ENCODE measurements around the gene CCAR1.
"Not testable (repeated sequence)": the region's sequence is repeated elsewhere in the genome, so short reads cannot be mapped to it uniquely, and the experiment has no call there.

CCAR1 gene

GRCh38 chr10:68756246-68756645 lies 35.2 kb downstream of the CCAR1 start:
- Histone ChIP-seq H3K36me3 (ENCODE audit: control insufficient read depth, insufficient read depth, low read length) (peaks cover 78% of the 10 kb centered on the region), H3K27ac (ENCODE audit: insufficient read depth, low read length, poor library complexity, severe bottlenecking) (no peak overlapping the region), H3K9me3 (ENCODE audit: control insufficient read depth, low read length) (no peaks in the 10 kb centered on the region), H3K27me3 (replicated peaks; ENCODE audit: control insufficient read depth, insufficient read depth, low read length, poor library complexity, severe bottlenecking) (no peaks in the 10 kb centered on the region), H3K4me3 (ENCODE audit: insufficient read depth, low read depth, low read length, poor library complexity, severe bottlenecking) (no peak overlapping the region), H3K4me1 (ENCODE audit: control insufficient read depth, insufficient read depth, low read length, poor library complexity, severe bottlenecking) (no peaks in the 10 kb centered on the region)
- DNase-seq = no peak

GRCh38 chr10:68756766-68757165 lies 35.7 kb downstream of the CCAR1 start:
- Histone ChIP-seq H3K27me3 (replicated peaks; ENCODE audit: control insufficient read depth, insufficient read depth, low read length, poor library complexity, severe bottlenecking) (no peaks in the 10 kb centered on the region), H3K4me3 (ENCODE audit: insufficient read depth, low read depth, low read length, poor library complexity, severe bottlenecking) (no peak overlapping the region), H3K36me3 (ENCODE audit: control insufficient read depth, insufficient read depth, low read length) (peaks cover 76% of the 10 kb centered on the region), H3K27ac (ENCODE audit: insufficient read depth, low read length, poor library complexity, severe bottlenecking) (no peak overlapping the region), H3K4me1 (ENCODE audit: control insufficient read depth, insufficient read depth, low read length, poor library complexity, severe bottlenecking) (no peaks in the 10 kb centered on the region), H3K9me3 (ENCODE audit: control insufficient read depth, low read length) (no peaks in the 10 kb centered on the region)
- DNase-seq = no peak

GRCh38 chr10:68759223-68759863 lies 38.3 kb downstream of the CCAR1 start:
- H3K27ac ChIP-seq (ENCODE audit: insufficient read depth, low read length, poor library complexity, severe bottlenecking) = no peak overlapping the region
- no peaks in the 10 kb centered on the region for H3K4me1 ChIP-seq (ENCODE audit: control insufficient read depth, insufficient read depth, low read length, poor library complexity, severe bottlenecking)
- DNase-seq = no peak
- H3K4me3 ChIP-seq (ENCODE audit: insufficient read depth, low read depth, low read length, poor library complexity, severe bottlenecking) = no peak overlapping the region
- H3K27me3 ChIP-seq (replicated peaks; ENCODE audit: control insufficient read depth, insufficient read depth, low read length, poor library complexity, severe bottlenecking) = no peaks in the 10 kb centered on the region
- H3K36me3 ChIP-seq (ENCODE audit: control insufficient read depth, insufficient read depth, low read length) = peaks cover 60% of the 10 kb centered on the region
- no peaks in the 10 kb centered on the region for H3K9me3 ChIP-seq (ENCODE audit: control insufficient read depth, low read length)

GRCh38 chr10:68759967-68760366 lies 38.9 kb downstream of the CCAR1 start:
- peaks cover 56% of the 10 kb centered on the region for H3K36me3 ChIP-seq (ENCODE audit: control insufficient read depth, insufficient read depth, low read length)

GRCh38 chr10:68767407-68767806 lies 46.4 kb downstream of the CCAR1 start:
- H3K9me3 ChIP-seq (ENCODE audit: control insufficient read depth, low read length); H3K4me1 ChIP-seq (ENCODE audit: control insufficient read depth, insufficient read depth, low read length, poor library complexity, severe bottlenecking); H3K4me3 ChIP-seq (ENCODE audit: insufficient read depth, low read depth, low read length, poor library complexity, severe bottlenecking); H3K27ac ChIP-seq (ENCODE audit: insufficient read depth, low read length, poor library complexity, severe bottlenecking); H3K27me3 ChIP-seq (replicated peaks; ENCODE audit: control insufficient read depth, insufficient read depth, low read length, poor library complexity, severe bottlenecking); DNase-seq: not testable (repeated sequence)
- peaks cover 69% of the 10 kb centered on the region for H3K36me3 ChIP-seq (ENCODE audit: control insufficient read depth, insufficient read depth, low read length)

More at GRCh38 chr10:68759967-68760366, 38.9 kb downstream of the CCAR1 start:
- Histone ChIP-seq H3K27ac (ENCODE audit: insufficient read depth, low read length, poor library complexity, severe bottlenecking) (no peak overlapping the region), H3K27me3 (replicated peaks; ENCODE audit: control insufficient read depth, insufficient read depth, low read length, poor library complexity, severe bottlenecking) (no peaks in the 10 kb centered on the region), H3K4me3 (ENCODE audit: insufficient read depth, low read depth, low read length, poor library complexity, severe bottlenecking) (no peak overlapping the region), H3K4me1 (ENCODE audit: control insufficient read depth, insufficient read depth, low read length, poor library complexity, severe bottlenecking) (no peaks in the 10 kb centered on the region), H3K9me3 (ENCODE audit: control insufficient read depth, low read length) (no peaks in the 10 kb centered on the region)
- DNase-seq = no peak

GRCh38 chr10:68781613-68782574 lies 60.9 kb downstream of the CCAR1 start:
- no peaks in the 10 kb centered on the region for H3K4me1 ChIP-seq (ENCODE audit: control insufficient read depth, insufficient read depth, low read length, poor library complexity, severe bottlenecking)
- no peaks in the 10 kb centered on the region for H3K27me3 ChIP-seq (replicated peaks; ENCODE audit: control insufficient read depth, insufficient read depth, low read length, poor library complexity, severe bottlenecking)
- DNase-seq = no peak
- peaks cover 55% of the 10 kb centered on the region for H3K36me3 ChIP-seq (ENCODE audit: control insufficient read depth, insufficient read depth, low read length)
- no peak overlapping the region for H3K27ac ChIP-seq (ENCODE audit: insufficient read depth, low read length, poor library complexity, severe bottlenecking)
- H3K4me3 ChIP-seq (ENCODE audit: insufficient read depth, low read depth, low read length, poor library complexity, severe bottlenecking) = no peak overlapping the region
- H3K9me3 ChIP-seq (ENCODE audit: control insufficient read depth, low read length) = no peaks in the 10 kb centered on the region

GRCh38 chr10:68784476-68784875 lies 63.4 kb downstream of the CCAR1 start:
- no peak for DNase-seq
- H3K36me3 ChIP-seq (ENCODE audit: control insufficient read depth, insufficient read depth, low read length) = peaks cover 47% of the 10 kb centered on the region
- H3K27me3 ChIP-seq (replicated peaks; ENCODE audit: control insufficient read depth, insufficient read depth, low read length, poor library complexity, severe bottlenecking) = no peaks in the 10 kb centered on the region
- H3K27ac ChIP-seq (ENCODE audit: insufficient read depth, low read length, poor library complexity, severe bottlenecking) = no peak overlapping the region
- H3K4me1 ChIP-seq (ENCODE audit: control insufficient read depth, insufficient read depth, low read length, poor library complexity, severe bottlenecking) = no peaks in the 10 kb centered on the region
- H3K9me3 ChIP-seq (ENCODE audit: control insufficient read depth, low read length) = no peaks in the 10 kb centered on the region
- no peak overlapping the region for H3K4me3 ChIP-seq (ENCODE audit: insufficient read depth, low read depth, low read length, poor library complexity, severe bottlenecking)

GRCh38 chr10:68787813-68788212 lies 66.8 kb downstream of the CCAR1 start:
- Histone ChIP-seq H3K27ac (ENCODE audit: insufficient read depth, low read length, poor library complexity, severe bottlenecking) (no peak overlapping the region), H3K27me3 (replicated peaks; ENCODE audit: control insufficient read depth, insufficient read depth, low read length, poor library complexity, severe bottlenecking) (no peaks in the 10 kb centered on the region), H3K36me3 (ENCODE audit: control insufficient read depth, insufficient read depth, low read length) (peaks cover 50% of the 10 kb centered on the region), H3K9me3 (ENCODE audit: control insufficient read depth, low read length) (no peaks in the 10 kb centered on the region), H3K4me1 (ENCODE audit: control insufficient read depth, insufficient read depth, low read length, poor library complexity, severe bottlenecking) (no peaks in the 10 kb centered on the region), H3K4me3 (ENCODE audit: insufficient read depth, low read depth, low read length, poor library complexity, severe bottlenecking) (no peak overlapping the region)
- no peak for DNase-seq

GRCh38 chr10:68790476-68790875 lies 69.4 kb downstream of the CCAR1 start:
- peaks cover 57% of the 10 kb centered on the region for H3K36me3 ChIP-seq (ENCODE audit: control insufficient read depth, insufficient read depth, low read length)
- H3K27ac ChIP-seq (ENCODE audit: insufficient read depth, low read length, poor library complexity, severe bottlenecking) = no peak overlapping the region
- H3K4me3 ChIP-seq (ENCODE audit: insufficient read depth, low read depth, low read length, poor library complexity, severe bottlenecking) = no peak overlapping the region
- H3K27me3 ChIP-seq (replicated peaks; ENCODE audit: control insufficient read depth, insufficient read depth, low read length, poor library complexity, severe bottlenecking) = no peaks in the 10 kb centered on the region
- no peaks in the 10 kb centered on the region for H3K9me3 ChIP-seq (ENCODE audit: control insufficient read depth, low read length)
- no peaks in the 10 kb centered on the region for H3K4me1 ChIP-seq (ENCODE audit: control insufficient read depth, insufficient read depth, low read length, poor library complexity, severe bottlenecking)
- no peak for DNase-seq

GRCh38 chr10:68792115-68792514 lies 71.1 kb downstream of the CCAR1 start:
- H3K4me1 ChIP-seq (ENCODE audit: control insufficient read depth, insufficient read depth, low read length, poor library complexity, severe bottlenecking) = no peaks in the 10 kb centered on the region
- H3K4me3 ChIP-seq (ENCODE audit: insufficient read depth, low read depth, low read length, poor library complexity, severe bottlenecking) = no peak overlapping the region
- DNase-seq = no peak
- H3K27ac ChIP-seq (ENCODE audit: insufficient read depth, low read length, poor library complexity, severe bottlenecking) = no peak overlapping the region
- peaks cover 44% of the 10 kb centered on the region for H3K36me3 ChIP-seq (ENCODE audit: control insufficient read depth, insufficient read depth, low read length)
- no peaks in the 10 kb centered on the region for H3K9me3 ChIP-seq (ENCODE audit: control insufficient read depth, low read length)
- H3K27me3 ChIP-seq (replicated peaks; ENCODE audit: control insufficient read depth, insufficient read depth, low read length, poor library complexity, severe bottlenecking) = no peaks in the 10 kb centered on the region

Data from effector memory CD4-positive, alpha-beta T cell (primary cell).